T-cell (primary cell): Measurements from ENCODE around the gene PECR. TPM values are rescaled to one million over a fixed set of nuclear protein-coding genes. Genes with fewer than 3 reads are reported as not detected.
A peak's percentile ranks its signal among the peaks of the same experiment; 100 is the strongest.
"Not testable (repeated sequence)": the region's sequence is repeated elsewhere in the genome, so short reads cannot be mapped to it uniquely, and the experiment has no call there.

Experiments used
- ATAC-seq, 4 experiments: fragments of 200-7000 bp in 3 of 4; fragments of 150-1000 bp in 1 of 4; cut with Tn5 transposase; replicated peaks in 1 of 4; 1 replicate in 3 of 4; 2 replicates in 1 of 4; pipeline ENCODE4 v1.10.0; 2021; ENCODE audit warnings: moderate library complexity in 3 of 4, mild to moderate bottlenecking in 2 of 4, moderate number of reproducible peaks in 1 of 4
- CTCF ChIA-PET, 2 donors: fragments of 300-600 bp; sonication (Branson Sonifier 250); formaldehyde crosslinking; loops; one replicate each; lab custom pipeline; 2022; ENCODE audit warnings: antibody characterized with exemption in 2 of 2; lab: Charles Lee
- POLR2A ChIA-PET, 2 donors: fragments of 300-600 bp; sonication (Branson Sonifier 250); formaldehyde crosslinking; loops; one replicate each; lab custom pipeline; 2022; ENCODE audit warnings: antibody characterized with exemption in 2 of 2; lab: Charles Lee
- DNase-seq, 35 experiments: peaks; one replicate each; pipeline versions ENCODE4 v3.0.0 to v3.0.0-alpha.2; 2013 to 2023
- H3K27ac ChIP-seq: one replicate; pipeline ENCODE4 v1.5.1; 2013; ENCODE audit warnings: low read length
- H3K27me3 ChIP-seq, 2 experiments: replicated peaks in 1 of 2; 1 replicate in 1 of 2; 2 replicates in 1 of 2; pipeline versions ENCODE4 v1.6.1 to v1.7.0; 2013; ENCODE audit warnings: low read length in 1 of 2, mixed read lengths in 1 of 2; ENCODE audit not compliant: control insufficient read depth in 2 of 2, insufficient read depth in 2 of 2; ENCODE audit errors: extremely low read depth in 1 of 2
- H3K36me3 ChIP-seq, 2 donors: 1 replicate in 1 of 2; 2 replicates in 1 of 2; pipeline versions ENCODE4 v1.6.1 to v1.7.0; 2013; ENCODE audit warnings: low read length in 1 of 2; ENCODE audit not compliant: control insufficient read depth in 2 of 2, insufficient read depth in 1 of 2; ENCODE audit errors: extremely low read depth in 1 of 2
- H3K4me1 ChIP-seq, 2 experiments: 1 replicate in 1 of 2; 2 replicates in 1 of 2; pipeline versions ENCODE4 v1.6.1 to v1.7.0; 2013; ENCODE audit warnings: low read length in 2 of 2, mixed read lengths in 1 of 2; ENCODE audit not compliant: insufficient read depth in 2 of 2, control insufficient read depth in 1 of 2; ENCODE audit errors: extremely low read depth in 1 of 2
- H3K4me3 ChIP-seq, 2 donors: 1 replicate in 1 of 2; 2 replicates in 1 of 2; pipeline versions ENCODE4 v1.5.1 to v1.7.0; 2013; ENCODE audit warnings: mild to moderate bottlenecking in 2 of 2, low read length in 1 of 2, moderate library complexity in 1 of 2; ENCODE audit not compliant: control insufficient read depth in 1 of 2; ENCODE audit errors: extremely low read depth in 1 of 2
- H3K9me3 ChIP-seq: 2 replicates; pipeline ENCODE4 v1.7.0; 2013
- H3K27ac Mint-ChIP-seq, 2 donors: one replicate each; pipeline ENCODE4 v1.8.0; 2020 to 2021; ENCODE audit warnings: mild to moderate bottlenecking in 2 of 2, mixed read lengths in 2 of 2
- H3K27me3 Mint-ChIP-seq, 2 donors: one replicate each; pipeline ENCODE4 v1.8.0; 2021 to 2022; ENCODE audit warnings: mixed read lengths in 2 of 2
- H3K36me3 Mint-ChIP-seq: one replicate; pipeline ENCODE4 v1.8.0; 2021; ENCODE audit warnings: mixed read lengths
- H3K4me1 Mint-ChIP-seq, 3 donors: one replicate each; pipeline ENCODE4 v1.8.0; 2020 to 2022; ENCODE audit warnings: mixed read lengths in 3 of 3, mild to moderate bottlenecking in 1 of 3
- H3K4me3 Mint-ChIP-seq, 3 donors: one replicate each; pipeline ENCODE4 v1.8.0; 2020 to 2022; ENCODE audit warnings: mild to moderate bottlenecking in 3 of 3, mixed read lengths in 3 of 3, moderate library complexity in 3 of 3
- H3K9me3 Mint-ChIP-seq, 3 donors: one replicate each; pipeline ENCODE4 v1.8.0; 2020 to 2022; ENCODE audit warnings: mixed read lengths in 3 of 3
- WGBS: methylation state at CpG from one replicate; pipeline ENCODE4 v1.1.5; 2013; ENCODE audit warnings: missing lambda C conversion rate; ENCODE audit not compliant: insufficient coverage; 5-methylcytosine and 5-hydroxymethylcytosine counted together
- total RNA-seq, 35 experiments: library from RNA in 6 of 35; stranded (reverse) in 6 of 35; fragments of 120-200 nt in 1 of 35; gene quantifications; one replicate each; pipeline versions ENCODE4 v1.2.1 to v1.2.4 and lab custom pipeline; 2013 to 2026

The PECR gene
- total RNA-seq, 5 donors from 2014 or later (not counting 1 experiment from before 2014, with no cell fraction given): 17.4 to 26.2 (median 20.6) TPM

- no peaks in the 10 kb centered on the region for H3K9me3 Mint-ChIP-seq
- Histone ChIP-seq H3K4me3 (peak within 1 kb of the TSS; percentile 56 to 67), H3K27me3 (no peaks in the 10 kb centered on the region), H3K4me1 (peaks cover 33 to 43% of the 10 kb centered on the region in 2 experiments), H3K36me3 (no peaks in the 10 kb centered on the region), H3K9me3 (no peaks in the 10 kb centered on the region), H3K27ac (no peak within 1 kb of the TSS)
- peak within 1 kb of the TSS; percentile 78 to 90 (median 82) for H3K4me3 Mint-ChIP-seq
- under 1% methylated on average over 55 of the region's 70 CpGs for WGBS
- H3K4me1 Mint-ChIP-seq: peaks cover 54 to 59% (median 55%) of the 10 kb centered on the region in 3 donors
- peak; percentile 74 to 84 (median 82) for ATAC-seq
- CTCF ChIA-PET: interaction anchor here (0.6 to 1.4 kb wide), 6 partner anchors 10 to 183 kb away, joined by 3 to 7 read pairs (median 4); no protein-coding TSS in a partner anchor
- peak; percentile 65 to 90 (median 78) for DNase-seq
- POLR2A ChIA-PET: no interaction called here
- H3K27ac Mint-ChIP-seq: peak within 1 kb of the TSS in 1 of 2 donors; percentile 12
- H3K36me3 Mint-ChIP-seq: no peaks in the 10 kb centered on the region
- H3K27me3 Mint-ChIP-seq: no peaks in the 10 kb centered on the region
Observed at GRCh38 chr2:216013080-216013909, 68.3 kb downstream of the PECR start, which contains the start of gene MREG. TSS of gene MREG (minus strand) at chr2:216013551. CDS start at chr2:216013327, 224 bp downstream.

- H3K27ac Mint-ChIP-seq: peak overlapping the region in 1 of 2 donors; percentile 12
- ATAC-seq: no peak
- Histone ChIP-seq H3K4me1 (peaks cover 33 to 43% of the 10 kb centered on the region in 2 experiments), H3K27ac (no peak overlapping the region), H3K27me3 (no peaks in the 10 kb centered on the region), H3K4me3 (peak overlapping the region; percentile 56 to 67), H3K36me3 (no peaks in the 10 kb centered on the region), H3K9me3 (no peaks in the 10 kb centered on the region)
- 11% methylated on average over 3 of the region's 6 CpGs for WGBS
- H3K4me3 Mint-ChIP-seq: peak overlapping the region; percentile 78 to 90 (median 82)
- ChIA-PET CTCF (interaction anchor here (0.8 to 1.4 kb wide), 2 partner anchors 11 to 19 kb away, joined by 3 to 4 read pairs; no protein-coding TSS in a partner anchor), POLR2A (no interaction called here)
- no peaks in the 10 kb centered on the region for H3K27me3 Mint-ChIP-seq
- DNase-seq: no peak
- no peaks in the 10 kb centered on the region for H3K9me3 Mint-ChIP-seq
- no peaks in the 10 kb centered on the region for H3K36me3 Mint-ChIP-seq
- H3K4me1 Mint-ChIP-seq: peaks cover 52 to 59% (median 54%) of the 10 kb centered on the region in 3 donors
Observed at GRCh38 chr2:216012830-216013079, 68.9 kb downstream of the PECR start.

- Histone ChIP-seq H3K9me3 (no peaks in the 10 kb centered on the region), H3K4me3 (peak overlapping the region; percentile 56 to 67), H3K27ac (no peak overlapping the region), H3K4me1 (peaks cover 28 to 40% of the 10 kb centered on the region in 2 experiments), H3K36me3 (no peaks in the 10 kb centered on the region), H3K27me3 (no peaks in the 10 kb centered on the region)
- WGBS: no CpG with 5 or more reads among the region's 6 CpGs
- H3K36me3 Mint-ChIP-seq: no peaks in the 10 kb centered on the region
- no peaks in the 10 kb centered on the region for H3K9me3 Mint-ChIP-seq
- H3K27me3 Mint-ChIP-seq: no peaks in the 10 kb centered on the region
- H3K27ac Mint-ChIP-seq: peak overlapping the region; percentile 12 to 25
- DNase-seq (no peak), ATAC-seq (no peak)
- ChIA-PET CTCF (interaction anchor here (0.8 to 1.6 kb wide), 3 partner anchors 11 to 341 kb away, joined by 3 to 4 read pairs (median 4); no protein-coding TSS in a partner anchor), POLR2A (interaction anchor here in 1 of 2 donors (0.7 kb wide), 1 partner anchor 98 kb away, joined by 3 read pairs; no protein-coding TSS in a partner anchor)
- H3K4me1 Mint-ChIP-seq: peaks cover 47 to 55% (median 51%) of the 10 kb centered on the region in 3 donors
- H3K4me3 Mint-ChIP-seq: peak overlapping the region; percentile 78 to 90 (median 82)
Observed at GRCh38 chr2:216012133-216012829, 69.3 kb downstream of the PECR start.

GRCh38 chr2:216009215-216009614, 72.4 kb downstream of the PECR start:
- H3K9me3 Mint-ChIP-seq, H3K4me3 ChIP-seq, H3K36me3 ChIP-seq, DNase-seq, H3K27me3 ChIP-seq, CTCF ChIA-PET, ATAC-seq, POLR2A ChIA-PET, H3K27ac Mint-ChIP-seq, H3K36me3 Mint-ChIP-seq, H3K4me3 Mint-ChIP-seq, H3K27ac ChIP-seq, H3K9me3 ChIP-seq, H3K27me3 Mint-ChIP-seq: not testable (repeated sequence)
- peaks cover 41 to 49% (median 46%) of the 10 kb centered on the region in 3 donors for H3K4me1 Mint-ChIP-seq
- WGBS: 70% methylated on average over 2 of the region's 2 CpGs
- peaks cover 32 to 34% of the 10 kb centered on the region in 2 experiments for H3K4me1 ChIP-seq

GRCh38 chr2:216008387-216008786, 73.2 kb downstream of the PECR start:
- DNase-seq (no peak), ATAC-seq (no peak)
- CTCF ChIA-PET: interaction anchor here (1.1 to 2.1 kb wide), 2 partner anchors 8 to 14 kb away, joined by 5 read pairs; no protein-coding TSS in a partner anchor
- H3K4me3 Mint-ChIP-seq: no peak overlapping the region
- no peak overlapping the region for H3K27ac Mint-ChIP-seq
- H3K4me3 ChIP-seq: no peak overlapping the region
- POLR2A ChIA-PET: no interaction called here
- no CpG with 5 or more reads among the region's 3 CpGs for WGBS
- no peak overlapping the region for H3K27ac ChIP-seq
- no peaks in the 10 kb centered on the region for H3K36me3 ChIP-seq
- H3K27me3 Mint-ChIP-seq: no peaks in the 10 kb centered on the region
- no peaks in the 10 kb centered on the region for H3K9me3 ChIP-seq
- no peaks in the 10 kb centered on the region for H3K27me3 ChIP-seq
- H3K4me1 Mint-ChIP-seq: peaks cover 45 to 54% (median 49%) of the 10 kb centered on the region in 3 donors
- peaks cover 28 to 29% of the 10 kb centered on the region in 2 experiments for H3K4me1 ChIP-seq
- H3K9me3 Mint-ChIP-seq: no peaks in the 10 kb centered on the region
- no peaks in the 10 kb centered on the region for H3K36me3 Mint-ChIP-seq

- H3K36me3 ChIP-seq: no peaks in the 10 kb centered on the region
- ChIA-PET POLR2A (interaction anchor here (0.6 kb wide), 5 partner anchors 25 to 983 kb away, joined by 3 to 5 read pairs (median 4); no protein-coding TSS in a partner anchor), CTCF (interaction anchor here (0.6 to 1.6 kb wide), 11 partner anchors 12 to 661 kb away, joined by 3 to 11 read pairs (median 4); no protein-coding TSS in a partner anchor)
- Mint-ChIP-seq H3K4me3 (peak overlapping the region; percentile 5 to 25 (median 13)), H3K27ac (peak overlapping the region; percentile 69 to 77), H3K36me3 (no peaks in the 10 kb centered on the region), H3K27me3 (no peaks in the 10 kb centered on the region), H3K4me1 (peaks cover 35 to 47% (median 44%) of the 10 kb centered on the region in 3 donors), H3K9me3 (no peaks in the 10 kb centered on the region)
- no peaks in the 10 kb centered on the region for H3K9me3 ChIP-seq
- WGBS: 9% methylated on average over 4 of the region's 10 CpGs
- no peak overlapping the region for H3K4me3 ChIP-seq
- no peak overlapping the region for H3K27ac ChIP-seq
- H3K27me3 ChIP-seq: no peaks in the 10 kb centered on the region
- peak in 14 of 35 experiments; percentile 6 to 35 (median 16) for DNase-seq
- peak; percentile 57 to 80 (median 68) for ATAC-seq
- peaks cover 22 to 37% of the 10 kb centered on the region in 2 experiments for H3K4me1 ChIP-seq
Observed at GRCh38 chr2:216006164-216006663, 75.4 kb downstream of the PECR start.
